DMS 273 treated with DMSO at 0.1 percent for 48 hours (cell line): ENCODE results near the gene POLR2F.

ENCODE experiments used
- DNase-seq: peaks from one replicate; lab custom pipeline; 2025; lab: John Stamatoyannopoulos, UW

Gene POLR2F

GRCh38 chr22:37982151-37982785 lies 28.8 kb downstream of the POLR2F start:
- DNase-seq, result no peak

- DNase-seq, result no peak
Observed at GRCh38 chr22:37982938-37983859, 29.7 kb downstream of the POLR2F start.

DNA sequence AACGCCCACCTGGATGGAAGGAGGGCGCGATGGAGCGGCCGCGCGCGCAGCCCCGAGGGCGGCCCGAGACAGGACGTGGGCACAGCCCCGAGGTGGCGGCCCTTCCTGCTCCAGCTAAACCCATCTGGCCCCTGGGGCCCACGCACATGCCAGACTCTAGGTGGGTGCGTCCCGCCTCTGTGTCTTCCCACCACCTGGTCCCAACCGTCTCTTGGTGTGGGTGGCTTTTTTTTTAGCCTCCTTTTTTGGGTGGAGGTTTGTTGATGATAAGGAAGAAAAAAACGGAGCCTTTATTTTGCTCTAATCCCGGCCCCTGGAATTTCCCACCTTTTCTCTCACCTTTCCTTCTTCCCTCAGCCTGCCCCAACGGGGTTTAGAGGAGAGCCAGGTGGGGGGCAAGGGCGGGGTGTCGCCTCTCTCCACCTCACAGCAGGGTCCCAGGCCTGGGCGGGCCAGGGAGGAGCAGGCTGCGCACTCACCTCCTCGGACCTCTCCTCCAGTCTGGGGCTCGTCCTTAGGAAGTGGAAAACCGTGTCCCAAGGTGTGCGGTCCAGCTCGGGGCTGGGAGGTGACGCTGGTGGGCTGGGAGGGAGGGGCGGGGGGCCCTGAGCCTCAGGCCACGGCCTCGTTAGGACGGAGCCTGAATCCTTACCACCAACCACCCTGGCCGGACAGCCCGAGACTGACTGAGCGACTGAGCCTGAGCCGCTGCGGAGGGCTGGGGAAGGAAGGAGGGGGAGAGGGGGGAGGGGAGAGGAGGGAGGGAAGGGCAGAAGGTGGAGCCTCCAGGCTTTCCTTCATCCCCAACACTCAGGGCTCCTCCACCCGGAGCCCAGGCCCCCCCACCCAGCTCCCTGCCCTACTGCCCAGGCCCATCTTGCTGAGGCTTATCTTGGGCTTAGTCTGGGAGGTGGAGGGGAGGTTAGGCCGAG lies 30.6 kb downstream of the POLR2F start, which contains the start of gene SOX10:
Gene SOX10, minus strand, starts transcription at position 696 of the 932 bp plus-strand sequence. CDS start 771 bp downstream, outside the sequence.
- no peak for DNase-seq

DNA sequence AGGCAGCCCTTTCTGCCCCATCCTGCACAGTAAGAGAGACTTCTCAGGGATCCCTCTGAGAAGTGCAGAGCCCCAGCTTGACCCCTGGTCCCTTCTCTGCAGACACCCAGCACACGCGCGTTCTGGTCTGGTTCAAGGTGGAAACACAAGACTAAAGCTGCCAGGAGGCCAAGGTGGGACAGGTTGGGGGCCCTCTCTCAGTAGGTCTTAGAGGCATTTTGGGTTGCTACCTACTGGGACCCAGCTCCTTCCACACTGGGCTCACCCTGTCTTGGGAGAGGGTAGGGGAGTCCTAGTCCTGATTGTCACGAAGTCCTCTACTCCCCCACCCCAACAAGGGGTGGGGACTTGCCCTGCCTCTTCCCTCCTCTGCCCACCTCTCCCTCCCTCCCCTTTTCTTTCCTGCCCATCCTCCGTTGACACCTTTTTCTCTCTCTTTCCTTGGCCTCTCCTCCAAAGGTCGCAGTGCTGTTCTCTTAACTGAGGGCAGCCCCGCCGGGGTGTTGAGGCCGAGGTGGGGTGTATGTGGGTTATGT lies 31.6 kb downstream of the POLR2F start:
- DNase-seq, result no peak

DNA sequence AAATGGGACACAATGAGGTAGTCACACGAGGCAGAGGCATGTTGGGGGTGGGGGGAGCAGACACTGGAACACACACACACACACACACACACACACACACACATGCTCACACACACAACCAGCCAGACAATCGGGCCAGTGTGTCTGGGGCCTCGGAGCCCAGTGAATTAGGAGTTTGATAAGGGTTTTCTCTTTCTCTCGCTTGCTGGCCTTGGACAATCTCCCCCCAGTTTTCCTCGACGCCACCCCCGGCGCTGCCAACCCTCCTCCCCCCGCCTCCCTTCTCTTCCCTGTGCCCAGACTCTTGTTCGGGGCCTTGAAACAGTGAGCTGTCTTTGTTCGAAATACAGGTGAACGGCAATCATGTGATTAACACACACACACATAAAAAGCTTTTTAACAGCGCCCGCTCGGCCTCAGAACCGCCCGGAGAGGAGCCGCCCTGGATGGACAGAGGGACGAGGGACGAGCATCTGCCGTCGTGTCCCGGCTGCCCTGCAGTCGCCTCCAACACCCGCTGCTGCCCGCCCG lies 32.3 kb downstream of the POLR2F start:
- DNase-seq, result no peak

DNA sequence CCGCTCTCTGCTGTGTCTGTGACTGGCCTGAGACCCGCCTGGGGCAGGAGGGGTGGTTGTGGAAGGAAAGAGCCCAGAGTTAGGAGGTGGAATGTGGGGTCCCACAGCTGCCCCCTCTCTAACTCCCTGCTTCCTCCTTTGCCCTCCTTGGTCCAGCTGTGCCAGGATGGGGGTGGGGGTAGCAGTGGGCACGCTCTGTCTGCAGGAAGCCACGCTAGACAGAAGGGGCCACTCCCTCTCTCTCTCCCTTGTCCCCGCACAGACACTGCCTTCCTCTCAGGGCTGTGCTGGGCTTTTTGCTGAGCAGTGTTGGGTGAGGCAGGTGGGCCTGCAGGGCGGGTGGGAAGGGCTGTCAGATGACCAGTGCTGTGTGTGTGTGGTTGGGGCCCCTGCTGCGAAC lies 32.9 kb downstream of the POLR2F start:
- DNase-seq, result no peak

GRCh38 chr22:37989146-37990045 lies 35.9 kb downstream of the POLR2F start:
- no peak for DNase-seq

GRCh38 chr22:37990301-37990700 lies 36.8 kb downstream of the POLR2F start:
- peak; percentile 39 for DNase-seq

GRCh38 chr22:37990862-37991261 lies 37.4 kb downstream of the POLR2F start:
- no peak for DNase-seq

GRCh38 chr22:37991731-37992442 lies 38.4 kb downstream of the POLR2F start:
- DNase-seq, result no peak

DNA sequence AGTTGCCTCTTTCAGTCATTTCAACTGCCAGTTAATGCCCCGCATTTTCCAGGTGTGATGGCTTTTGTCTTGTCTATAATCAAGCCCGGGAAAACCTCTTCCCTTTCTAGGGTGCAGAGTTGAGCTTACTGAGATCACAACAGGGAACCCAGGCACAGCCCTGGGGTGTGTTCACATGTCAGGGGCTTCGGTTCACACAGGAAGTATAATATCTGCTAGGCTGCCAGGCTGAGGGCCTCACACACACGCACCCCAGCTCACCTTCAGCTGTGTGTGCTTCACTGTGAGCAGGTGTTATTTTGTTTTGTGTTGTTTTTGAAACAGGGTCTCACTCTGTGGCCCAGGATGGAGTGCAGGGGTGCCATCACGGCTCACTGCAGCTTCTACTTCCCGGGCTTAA lies 40.5 kb downstream of the POLR2F start:
- DNase-seq, result no peak

- no peak for DNase-seq
Observed at GRCh38 chr22:37994982-37995381, 41.5 kb downstream of the POLR2F start.

- DNase-seq, result no peak
Observed at GRCh38 chr22:37995460-37995859, 42.0 kb downstream of the POLR2F start.

DNA sequence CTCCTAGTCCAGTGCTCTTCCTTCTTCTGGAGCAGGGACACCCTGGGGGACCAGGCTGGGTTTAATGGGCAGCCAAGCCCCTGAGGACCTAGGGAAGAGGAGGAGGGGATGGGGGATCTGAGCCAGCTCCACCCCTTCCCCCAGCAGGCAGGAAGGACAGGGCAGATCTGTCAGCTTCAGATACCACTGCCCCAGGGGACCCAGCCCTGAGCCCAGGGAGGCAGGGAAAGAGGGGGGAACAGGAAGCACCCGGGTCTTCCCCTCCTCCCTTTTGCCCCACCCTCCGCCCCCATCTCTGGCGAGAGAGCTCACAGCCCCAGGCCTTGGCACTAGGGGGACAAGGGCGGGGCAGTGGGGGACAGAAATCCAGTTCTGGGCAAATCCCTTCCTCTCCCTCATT lies 42.6 kb downstream of the POLR2F start:
- DNase-seq, result no peak

DNA sequence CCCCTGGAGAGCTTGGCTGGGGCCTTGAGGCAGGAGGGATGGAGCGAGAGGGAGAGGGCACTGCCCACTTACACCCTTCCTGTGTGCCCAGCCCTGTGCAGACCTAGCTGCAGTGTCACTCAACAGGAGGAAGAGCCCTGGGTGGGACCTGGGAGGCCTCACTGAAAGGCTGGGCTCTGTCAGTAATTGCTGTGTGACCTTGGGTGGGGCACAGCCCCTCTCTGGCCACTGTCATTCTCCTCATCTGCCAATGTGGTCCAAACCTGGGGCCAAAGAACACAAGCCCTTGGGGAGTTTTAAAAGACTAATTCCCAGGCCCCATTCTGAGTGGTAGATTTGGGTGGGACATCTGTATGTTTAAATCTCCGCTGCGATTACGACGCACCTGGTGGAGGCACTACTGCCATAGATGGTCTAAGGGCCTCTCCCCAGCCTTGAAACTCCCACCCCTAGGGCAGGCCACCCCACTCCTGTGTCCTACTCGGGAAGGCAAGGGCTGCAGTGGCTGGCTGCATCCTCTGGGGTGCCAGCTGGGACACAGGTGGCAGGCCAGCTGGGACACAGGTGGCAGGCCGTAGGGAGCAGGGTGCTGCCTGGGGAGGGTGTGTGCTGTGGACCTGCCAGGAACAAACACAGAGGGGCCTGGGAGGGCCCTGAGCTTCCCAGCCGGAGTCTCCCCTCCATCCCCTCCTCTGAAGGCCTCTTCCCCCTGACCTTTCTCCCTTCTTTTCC lies 43.2 kb downstream of the POLR2F start:
- DNase-seq, result no peak

DNA sequence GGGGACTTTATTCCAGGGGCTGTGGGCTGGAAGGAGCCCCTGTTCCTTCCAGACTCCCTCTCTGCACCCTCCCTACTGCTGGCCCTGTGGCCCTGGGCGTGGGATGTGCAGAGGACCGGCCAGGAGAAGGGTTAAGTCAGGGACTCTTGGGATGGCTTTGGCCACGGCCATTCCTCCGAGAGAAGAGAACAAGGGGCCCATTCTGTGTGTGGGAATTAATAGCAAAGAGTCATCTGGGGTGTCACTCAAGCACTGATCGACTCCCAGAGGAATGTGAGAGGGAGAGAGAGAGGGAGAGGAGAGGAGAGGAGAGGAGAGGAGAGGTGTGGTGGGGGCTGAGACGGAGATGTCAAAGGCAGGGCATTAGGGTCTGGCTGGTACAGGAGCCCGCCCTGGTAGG lies 45.0 kb downstream of the POLR2F start:
- DNase-seq, result no peak

DNA sequence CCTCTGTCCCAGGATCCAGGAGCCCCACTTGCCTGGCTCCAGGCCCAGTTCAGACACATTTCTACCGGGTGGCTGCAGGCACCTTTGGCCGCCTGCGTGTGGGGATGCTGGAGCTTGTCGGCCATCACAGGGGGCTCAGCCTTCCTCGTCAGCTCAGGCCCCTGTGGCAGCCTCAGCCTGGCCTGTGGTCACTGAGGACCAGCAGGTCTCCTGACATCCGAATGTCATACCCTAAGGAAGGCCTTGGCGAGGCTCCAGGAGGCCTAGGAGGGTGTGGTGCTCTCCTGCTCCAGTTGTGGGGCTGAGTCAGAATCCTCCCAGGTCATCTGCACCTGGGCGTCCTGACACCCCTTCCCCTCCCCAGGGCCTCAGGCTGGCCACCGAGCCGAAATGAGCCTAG lies 45.7 kb downstream of the POLR2F start:
- DNase-seq, result no peak

DNA sequence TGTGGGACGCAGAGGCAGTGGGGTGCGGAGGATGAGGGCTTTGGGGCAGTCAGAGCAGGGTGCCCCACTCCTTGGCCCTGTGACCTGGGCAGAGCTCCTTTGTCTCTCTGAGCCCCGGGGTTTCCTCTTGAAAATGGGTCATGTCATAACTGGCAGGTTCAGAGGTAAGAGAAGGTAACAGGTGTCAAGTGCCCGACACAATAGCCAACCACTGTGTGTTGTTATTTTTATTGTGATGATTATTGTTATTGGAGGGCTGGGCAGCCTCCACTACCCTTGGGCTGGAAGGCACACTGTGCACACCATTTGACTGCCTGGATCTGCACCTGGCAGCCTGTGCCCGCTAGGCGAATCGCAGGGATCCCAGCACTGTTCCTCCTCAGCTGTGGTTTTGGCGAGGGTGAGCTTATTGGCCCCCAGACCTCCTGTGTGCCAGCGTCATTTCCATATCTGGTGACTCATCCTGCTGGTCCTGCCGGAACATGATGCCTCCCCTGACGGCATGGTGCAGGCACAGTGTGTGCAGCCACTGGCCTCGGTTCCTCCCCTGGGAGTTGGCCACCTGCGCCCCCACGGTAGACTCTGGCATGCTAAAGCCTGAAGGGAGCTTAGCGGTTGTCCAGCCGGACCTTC lies 46.3 kb downstream of the POLR2F start:
- peak; percentile 42 for DNase-seq

DNA sequence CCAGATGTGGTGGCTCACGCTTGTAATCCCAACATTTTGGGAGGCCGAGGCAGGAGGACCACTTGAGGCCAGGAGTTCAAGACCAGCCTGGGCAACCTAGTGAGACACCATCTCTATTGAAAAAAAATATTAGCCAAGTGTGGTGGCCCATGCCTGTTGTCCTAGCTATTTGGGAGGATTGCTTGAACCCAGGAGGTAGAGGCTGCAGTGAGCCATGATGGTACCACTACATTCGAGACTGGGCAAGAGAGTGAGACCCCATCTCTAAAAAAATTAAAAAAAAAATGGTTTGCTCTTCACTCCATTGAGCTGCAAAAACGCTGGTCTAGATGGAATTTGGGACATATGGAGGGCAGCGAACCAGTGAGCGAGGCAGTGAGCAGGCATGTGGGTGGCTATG lies 52.4 kb downstream of the POLR2F start:
- no peak for DNase-seq
